Activated CD8-positive, alpha-beta memory T cell treated with anti-CD3 and anti-CD28 coated beads for 36 hours (primary cell): ENCODE data around the gene WFIKKN1. TPM values are rescaled to one million over a fixed set of nuclear protein-coding genes. Genes with fewer than 3 reads are reported as not detected.

Experiments used
- CTCF ChIA-PET: fragments of 350-600 bp; sonication (Branson Sonifier 250); formaldehyde crosslinking; loops from one replicate; lab custom pipeline; 2021; ENCODE audit warnings: antibody characterized with exemption; lab: Charles Lee
- POLR2A ChIA-PET: fragments of 350-600 bp; sonication (Branson Sonifier 250); formaldehyde crosslinking; loops from one replicate; lab custom pipeline; 2021; ENCODE audit warnings: antibody characterized with exemption; lab: Charles Lee
- total RNA-seq, 2 experiments: library from RNA; stranded (reverse); gene quantifications; one replicate each; pipeline ENCODE4 v1.2.3, GENCODE V29; 2021

Gene WFIKKN1
- total RNA-seq, 2 experiments from 2014 or later, result 0.15 to 0.19 TPM

GRCh38 chr16:683396-684070 is 52.7 kb downstream of the WFIKKN1 start:
- POLR2A ChIA-PET, result interaction anchor here (0.6 to 1.2 kb wide), 2 partner anchors 15 to 36 kb away, joined by 3 read pairs; no protein-coding TSS in a partner anchor
- CTCF ChIA-PET, result interaction anchor here (0.9 to 1.7 kb wide), 4 partner anchors 12 to 30 kb away, joined by 3 to 4 read pairs (median 3); no protein-coding TSS in a partner anchor

Other genes with a start within 250 kb of the WFIKKN1 start
- 10 to 100 TPM; 33.9 to 36.9 TPM for gene PGAP6, start 249.0 kb upstream of the WFIKKN1 start, total RNA-seq
- 10 to 100 TPM; 16.6 to 17.7 TPM for gene NME4, start 233.8 kb upstream of the WFIKKN1 start, total RNA-seq
- 10 to 100 TPM in 1 of 2 experiments, 1 to 10 TPM in 1; 8.2 to 10.2 TPM for gene DECR2, start 229.1 kb upstream of the WFIKKN1 start, total RNA-seq
- gene RAB11FIP3, start 205.3 kb upstream of the WFIKKN1 start, total RNA-seq, result 10 to 100 TPM; 28.2 to 29.3 TPM
- gene CAPN15, start 103.3 kb upstream of the WFIKKN1 start, total RNA-seq, result 100 to 1,000 TPM; 107 to 108 TPM
- not detected for gene PRR35, start 70.6 kb upstream of the WFIKKN1 start, total RNA-seq
- gene NHLRC4, start 64.0 kb upstream of the WFIKKN1 start, total RNA-seq, result under 1 TPM; 0.25 to 0.27 TPM
- gene PIGQ, start 61.0 kb upstream of the WFIKKN1 start, total RNA-seq, result 10 to 100 TPM; 46.7 to 50.8 TPM
- 10 to 100 TPM in 1 of 2 experiments, 1 to 10 TPM in 1; 8.9 to 11.1 TPM for gene RAB40C, start 40.9 kb upstream of the WFIKKN1 start, total RNA-seq
- 100 to 1,000 TPM; 136 to 137 TPM for gene METTL26, start 5.3 kb downstream of the WFIKKN1 start, total RNA-seq
- gene MCRIP2, start 10.8 kb downstream of the WFIKKN1 start, total RNA-seq, result 10 to 100 TPM; 63.5 to 73.0 TPM
- 10 to 100 TPM; 87.3 to 89.6 TPM for gene WDR90, start 18.4 kb downstream of the WFIKKN1 start, total RNA-seq
- gene RHOT2, start 37.1 kb downstream of the WFIKKN1 start, total RNA-seq, result 100 to 1,000 TPM; 136 to 147 TPM
- under 1 TPM; 0.48 to 0.63 TPM for gene RHBDL1, start 44.7 kb downstream of the WFIKKN1 start, total RNA-seq
- 100 to 1,000 TPM; 100 to 106 TPM for gene STUB1, start 49.4 kb downstream of the WFIKKN1 start, total RNA-seq
- 10 to 100 TPM; 48.7 to 49.3 TPM for gene JMJD8, start 53.3 kb downstream of the WFIKKN1 start, total RNA-seq
- 10 to 100 TPM; 22.0 to 23.6 TPM for gene WDR24, start 59.4 kb downstream of the WFIKKN1 start, total RNA-seq
- gene FBXL16, start 74.8 kb downstream of the WFIKKN1 start, total RNA-seq, result 1 to 10 TPM; 4.1 to 5.7 TPM
- gene METRN, start 84.1 kb downstream of the WFIKKN1 start, total RNA-seq, result 10 to 100 TPM; 35.3 to 37.7 TPM
- 10 to 100 TPM; 69.1 to 69.9 TPM for gene ANTKMT, start 90.2 kb downstream of the WFIKKN1 start, total RNA-seq
- gene CCDC78, start 95.5 kb downstream of the WFIKKN1 start, total RNA-seq, result 1 to 10 TPM; 8.6 TPM
- 10 to 100 TPM; 29.0 to 31.5 TPM for gene HAGHL, start 96.1 kb downstream of the WFIKKN1 start, total RNA-seq
- 10 to 100 TPM; 33.4 to 34.5 TPM for gene CIAO3, start 110.0 kb downstream of the WFIKKN1 start, total RNA-seq
- not detected for gene MSLN, start 129.7 kb downstream of the WFIKKN1 start, total RNA-seq
- 10 to 100 TPM; 40.6 to 44.4 TPM for gene RPUSD1, start 157.4 kb downstream of the WFIKKN1 start, total RNA-seq
- gene CHTF18, start 157.6 kb downstream of the WFIKKN1 start, total RNA-seq, result 100 to 1,000 TPM; 122 to 128 TPM
- not detected for gene GNG13, start 169.7 kb downstream of the WFIKKN1 start, total RNA-seq